ENCODE results near the gene POLR1C. TPM values are rescaled to one million over a fixed set of nuclear protein-coding genes. Genes with fewer than 3 reads are reported as not detected.
"Not testable (repeated sequence)": the region's sequence is repeated elsewhere in the genome, so short reads cannot be mapped to it uniquely, and the experiment has no call there.

Gene POLR1C
- total RNA-seq, 1 donor: 22.7 TPM

DNA sequence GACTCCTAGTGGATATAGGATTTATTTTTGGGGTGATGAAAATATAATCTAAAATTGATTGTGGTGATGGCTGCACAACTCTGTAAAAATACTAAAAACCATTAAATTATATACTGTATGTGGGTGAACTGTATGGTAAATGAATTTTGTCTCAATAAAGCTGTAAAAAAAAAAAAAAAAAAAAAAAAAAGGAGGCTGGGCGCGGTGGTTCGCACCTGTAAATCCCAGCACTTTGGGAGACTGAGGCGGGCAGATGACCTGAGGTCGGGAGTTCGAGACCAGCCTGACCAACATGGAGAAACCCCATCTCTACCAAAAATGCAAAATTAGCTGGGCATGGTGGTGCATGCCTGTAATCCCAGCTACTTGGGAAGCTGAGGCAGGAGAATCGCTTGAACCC, 40.7 kb downstream of the POLR1C start:
- H3K9me3 ChIP-seq (ENCODE audit: low read depth, low read length); H3K4me1 ChIP-seq (ENCODE audit: insufficient read depth, low read length); H3K27me3 ChIP-seq (ENCODE audit: insufficient read depth, low read length); H3K4me3 ChIP-seq (ENCODE audit: low read length): not testable (repeated sequence)

DNA sequence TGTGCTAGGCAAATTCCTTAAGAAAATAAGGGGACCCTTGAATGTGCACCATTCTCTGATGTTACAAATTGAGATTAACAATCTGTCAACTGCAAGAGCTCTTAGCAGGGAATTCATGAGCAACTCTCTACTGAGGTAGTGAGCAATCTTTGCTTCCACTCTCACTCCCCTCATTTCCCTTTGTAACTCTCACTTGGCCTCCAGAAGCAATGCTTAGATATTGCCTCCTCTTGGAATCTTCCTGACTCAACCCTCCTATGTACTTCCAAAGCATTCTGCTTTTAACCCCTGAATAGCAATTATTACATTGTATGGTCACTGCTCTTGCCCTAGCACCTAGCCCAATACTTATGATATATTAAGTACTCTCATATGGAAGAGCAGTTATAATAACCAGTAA, 42.4 kb downstream of the POLR1C start:
- Histone ChIP-seq H3K27me3 (ENCODE audit: insufficient read depth, low read length) (no peaks in the 10 kb centered on the region), H3K4me3 (ENCODE audit: low read length) (no peak overlapping the region), H3K4me1 (ENCODE audit: insufficient read depth, low read length) (no peaks in the 10 kb centered on the region), H3K9me3 (ENCODE audit: low read depth, low read length) (no peaks in the 10 kb centered on the region)

DNA sequence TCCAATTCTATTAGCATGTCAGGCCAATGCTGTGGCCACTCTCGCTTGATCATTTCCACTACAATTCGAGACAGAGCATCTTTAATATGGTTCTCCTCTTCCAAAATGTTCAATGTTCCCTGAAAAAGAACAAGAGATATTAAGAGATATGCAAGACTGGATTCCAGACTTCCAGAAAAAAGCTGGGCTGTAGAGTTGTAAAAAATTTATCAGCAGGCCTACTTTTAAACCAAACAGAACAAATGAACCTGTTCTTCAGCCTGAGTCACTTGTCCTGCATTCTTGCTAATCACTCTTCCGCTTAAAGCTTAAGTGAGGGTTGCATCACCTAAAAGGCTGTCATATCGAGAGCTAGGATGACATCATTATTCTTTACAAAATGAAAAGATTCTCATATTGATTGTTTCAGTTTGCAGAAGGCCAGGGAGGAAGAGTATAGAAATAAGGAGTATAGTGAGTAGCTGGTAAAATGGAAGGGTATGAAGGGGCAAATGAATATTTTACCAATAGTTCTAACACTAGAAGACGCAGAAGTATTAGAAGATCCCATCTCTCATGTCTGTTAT, 54.1 kb downstream of the POLR1C start:
- no peaks in the 10 kb centered on the region for H3K27me3 ChIP-seq (ENCODE audit: insufficient read depth, low read length)
- peaks cover 10% of the 10 kb centered on the region for H3K4me1 ChIP-seq (ENCODE audit: insufficient read depth, low read length)
- no peak overlapping the region for H3K4me3 ChIP-seq (ENCODE audit: low read length)
- no peaks in the 10 kb centered on the region for H3K9me3 ChIP-seq (ENCODE audit: low read depth, low read length)

Other genes with a start within 250 kb of the POLR1C start
- gene SLC22A7, start 218.8 kb upstream of the POLR1C start, total RNA-seq: not detected
- 0.84 TPM for gene CRIP3, start 208.3 kb upstream of the POLR1C start, total RNA-seq
- gene ZNF318, start 147.4 kb upstream of the POLR1C start, total RNA-seq: 22.9 TPM
- 12.3 TPM for gene ABCC10, start 89.5 kb upstream of the POLR1C start, total RNA-seq
- 0.31 TPM for gene DLK2, start 61.5 kb upstream of the POLR1C start, total RNA-seq
- 9.0 TPM for gene TJAP1, start 39.5 kb upstream of the POLR1C start, total RNA-seq
- gene LRRC73, start 6.7 kb upstream of the POLR1C start, total RNA-seq: not detected
- gene YIPF3, start 163 bp upstream of the POLR1C start, total RNA-seq: 29.4 TPM
- 17.3 TPM for gene XPO5, start 58.9 kb downstream of the POLR1C start, total RNA-seq
- 2.7 TPM for gene POLH, start 59.1 kb downstream of the POLR1C start, total RNA-seq
- 31.7 TPM for gene GTPBP2, start 112.2 kb downstream of the POLR1C start, total RNA-seq
- 55.9 TPM for gene MAD2L1BP, start 118.8 kb downstream of the POLR1C start, total RNA-seq
- gene RSPH9, start 127.9 kb downstream of the POLR1C start, total RNA-seq: 0.42 TPM
- gene MRPS18A, start 170.7 kb downstream of the POLR1C start, total RNA-seq: 29.5 TPM

Measured in mononuclear cell (primary cell).